NCI-H460 (cell line): Measurements from ENCODE around the gene NAA35. TPM values are rescaled to one million over a fixed set of nuclear protein-coding genes. Genes with fewer than 3 reads are reported as not detected.
A peak's percentile ranks its signal among the peaks of the same experiment; 100 is the strongest.
"Not testable (repeated sequence)": the region's sequence is repeated elsewhere in the genome, so short reads cannot be mapped to it uniquely, and the experiment has no call there.

ENCODE experiments used
- DNase-seq: peaks from one replicate; pipeline ENCODE4 v3.0.0-alpha.2; 2016; ENCODE audit warnings: low read depth; ENCODE audit errors: extremely low read depth
- total RNA-seq: library from RNA; depleted of rRNA; stranded (reverse); fragments of >200 nt; shearing (Covaris generic); gene quantifications from 2 replicates; pipeline ENCODE4 v1.2.3, GENCODE V29; 2014

The NAA35 gene
- total RNA-seq, 1 experiment from 2014 or later, result 32.8 TPM

DNA sequence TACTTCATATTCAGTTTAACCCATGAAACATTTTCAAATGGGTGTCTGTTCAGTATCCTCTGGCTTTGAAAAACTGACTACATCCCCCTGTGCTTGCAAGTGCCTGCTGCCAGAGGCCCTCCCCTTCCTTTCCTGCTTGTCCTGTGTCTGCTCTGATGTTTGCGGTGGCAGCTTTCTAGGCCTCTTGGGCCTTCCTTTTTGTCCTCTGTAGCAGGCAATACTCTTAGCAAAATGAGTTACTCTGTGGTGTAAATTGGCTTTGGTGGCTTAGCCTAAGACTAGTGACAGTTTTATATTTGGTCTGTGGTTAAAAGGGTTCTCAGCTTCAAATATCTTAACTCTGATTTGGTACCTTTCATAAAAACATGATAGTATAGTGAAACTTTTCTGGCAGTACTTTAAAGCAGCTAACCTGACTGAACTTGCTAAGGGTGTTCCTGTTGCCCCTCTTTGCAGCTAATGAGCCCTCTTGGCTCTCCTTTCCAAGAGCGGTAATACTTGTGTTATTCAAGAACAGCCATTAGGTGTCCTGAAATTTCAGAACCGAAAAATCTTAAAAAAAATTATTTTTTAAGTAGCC lies 81.8 kb downstream of the NAA35 start:
- DNase-seq, result no peak

DNA sequence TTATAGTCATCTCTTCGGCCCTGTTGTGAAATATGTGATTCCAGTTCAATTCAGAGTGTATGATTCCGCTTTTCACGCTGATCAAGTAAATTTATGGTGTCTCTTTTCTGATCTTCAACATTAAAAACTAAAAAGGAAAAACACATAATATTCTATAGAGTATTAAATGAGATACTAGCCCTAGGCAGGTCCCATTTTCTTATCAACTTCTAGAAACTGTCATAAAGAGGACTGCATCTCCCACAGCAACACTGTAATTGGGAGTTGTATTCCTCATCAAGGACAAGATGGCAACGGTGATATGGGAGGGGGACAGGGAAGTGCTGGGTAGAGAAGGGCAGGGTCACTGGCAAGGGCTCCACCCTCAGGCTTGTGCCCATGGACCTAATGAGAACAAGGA lies 86.8 kb downstream of the NAA35 start:
- no peak for DNase-seq

- peak; percentile 36 for DNase-seq
Observed at GRCh38 chr9:86034863-86035734, 94.2 kb downstream of the NAA35 start.

- no peak for DNase-seq
Observed at GRCh38 chr9:86035827-86036440, 95.0 kb downstream of the NAA35 start.

DNA sequence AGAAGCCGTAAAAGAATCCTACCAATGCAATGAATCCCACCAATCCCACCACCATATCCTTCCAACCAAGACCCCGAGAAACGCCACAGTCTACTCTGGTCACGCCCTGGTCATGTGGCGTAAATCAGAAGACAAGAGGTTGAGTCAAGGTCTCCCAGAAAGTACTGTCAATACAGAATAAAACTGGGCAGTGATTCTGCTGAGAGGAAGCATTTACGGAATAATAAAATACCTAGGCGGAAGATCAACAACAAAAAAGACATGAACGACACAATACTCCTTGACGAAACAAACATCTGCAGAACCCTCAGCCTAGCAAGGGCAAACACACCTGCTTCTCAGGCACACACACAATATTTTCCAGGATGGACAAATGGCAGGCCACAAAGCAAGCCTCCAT lies 95.6 kb downstream of the NAA35 start:
- DNase-seq, result no peak

GRCh38 chr9:86039991-86040860 lies 99.3 kb downstream of the NAA35 start:
- DNase-seq, result no peak

DNA sequence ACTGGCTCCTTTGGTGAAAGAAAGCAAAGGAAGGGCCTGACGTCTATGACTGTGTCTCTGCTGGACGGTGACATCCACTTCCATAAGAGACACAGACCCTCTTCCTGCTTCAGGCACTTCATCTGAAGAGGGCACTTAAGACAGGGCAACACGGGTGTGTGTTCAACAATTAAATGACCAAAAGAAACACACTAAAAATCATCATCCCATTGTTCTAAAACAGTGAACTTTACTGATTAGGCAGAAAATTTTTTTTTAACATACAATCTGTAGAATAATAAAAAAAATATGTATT lies 99.9 kb downstream of the NAA35 start:
- no peak for DNase-seq

- DNase-seq, result no peak
Observed at GRCh38 chr9:86041311-86041741, 100.4 kb downstream of the NAA35 start.

DNA sequence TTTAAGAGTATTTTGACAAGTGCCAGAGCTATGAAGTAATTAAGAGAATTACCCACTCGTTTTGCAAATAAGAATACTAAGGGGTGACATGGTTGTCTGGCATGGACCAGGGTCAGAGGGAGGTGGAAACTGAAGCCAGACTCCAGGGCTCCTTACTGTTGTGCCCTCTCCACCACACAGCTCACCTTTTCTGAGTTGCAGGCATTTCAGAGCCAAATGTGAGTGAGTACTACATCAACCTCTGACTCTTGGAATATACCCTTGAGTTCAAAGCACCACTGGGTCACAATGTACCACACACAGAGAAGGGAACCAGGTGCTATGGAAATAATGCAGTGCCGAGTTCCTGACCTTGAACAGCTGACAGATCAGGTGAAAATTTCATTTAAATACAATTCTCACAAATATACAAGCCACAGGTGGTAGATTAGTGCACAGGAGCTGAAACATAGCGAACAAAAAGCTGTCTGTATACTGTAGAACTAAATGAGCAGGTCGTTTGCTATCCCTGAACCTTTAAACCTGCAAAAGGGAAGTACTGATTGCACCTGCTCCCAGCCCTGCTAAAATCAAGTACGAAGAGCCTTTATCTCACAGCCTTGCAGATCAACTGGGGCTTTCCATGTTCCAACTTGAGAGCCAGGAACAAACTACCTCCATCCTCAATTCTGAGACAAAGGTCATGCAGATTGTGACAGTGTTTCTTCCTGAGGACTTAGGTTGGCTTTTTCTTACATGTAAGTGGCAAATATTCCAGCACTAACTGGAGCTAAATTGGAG lies 101.4 kb downstream of the NAA35 start:
- no peak for DNase-seq

GRCh38 chr9:86043586-86043985 lies 102.6 kb downstream of the NAA35 start:
- DNase-seq, result no peak

- peak; percentile 6 for DNase-seq
Observed at GRCh38 chr9:86043999-86044398, 103.1 kb downstream of the NAA35 start.

- no peak for DNase-seq
Observed at GRCh38 chr9:86045654-86046053, 104.7 kb downstream of the NAA35 start.

DNA sequence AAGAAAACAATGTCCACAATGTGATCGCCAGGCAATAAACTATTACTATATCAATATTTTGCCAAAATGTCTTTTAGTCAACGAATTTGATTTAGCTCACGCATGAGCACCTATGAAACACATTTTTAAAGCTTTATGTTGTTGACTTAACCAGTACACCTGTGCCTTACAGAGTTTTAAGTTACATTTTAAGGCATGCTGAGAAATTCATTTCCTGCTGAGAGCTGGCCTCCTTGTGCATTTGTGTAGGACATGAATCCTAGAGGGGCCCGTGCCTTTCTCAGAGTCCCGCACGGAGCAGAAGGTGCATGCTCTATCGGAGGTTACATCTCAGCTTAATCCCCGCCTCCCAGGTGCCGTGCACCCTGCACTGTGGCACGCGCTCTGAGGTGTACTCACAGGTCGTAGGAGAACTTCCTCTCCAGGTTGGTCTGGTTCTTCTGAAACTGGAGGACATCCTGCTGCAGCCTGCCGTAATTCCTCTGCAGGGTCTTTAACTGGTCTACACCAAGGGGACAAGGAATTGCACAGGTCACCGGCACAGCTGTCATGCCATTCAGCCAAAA lies 105.2 kb downstream of the NAA35 start:
- no peak for DNase-seq

- no peak for DNase-seq
Observed at GRCh38 chr9:86046930-86047341, 106.0 kb downstream of the NAA35 start.

DNA sequence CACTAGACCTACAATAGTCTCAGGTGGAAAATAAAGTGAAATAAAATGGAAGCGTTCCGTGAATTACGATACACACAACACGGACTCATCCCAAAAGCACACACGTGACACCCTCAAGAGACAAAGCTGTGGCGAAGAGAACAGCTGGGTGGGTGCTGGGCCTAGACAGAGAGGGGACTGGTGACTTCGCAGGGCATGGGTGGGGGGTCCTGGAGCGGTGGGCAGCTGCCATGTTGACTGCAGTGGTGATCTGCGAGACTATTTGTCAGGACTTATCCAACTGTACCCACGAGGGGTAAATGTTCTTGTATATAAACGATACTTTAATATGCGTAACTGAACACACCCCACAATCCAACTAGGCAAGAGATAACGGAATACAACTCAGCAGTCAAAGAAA lies 106.4 kb downstream of the NAA35 start:
- DNase-seq, result no peak

DNA sequence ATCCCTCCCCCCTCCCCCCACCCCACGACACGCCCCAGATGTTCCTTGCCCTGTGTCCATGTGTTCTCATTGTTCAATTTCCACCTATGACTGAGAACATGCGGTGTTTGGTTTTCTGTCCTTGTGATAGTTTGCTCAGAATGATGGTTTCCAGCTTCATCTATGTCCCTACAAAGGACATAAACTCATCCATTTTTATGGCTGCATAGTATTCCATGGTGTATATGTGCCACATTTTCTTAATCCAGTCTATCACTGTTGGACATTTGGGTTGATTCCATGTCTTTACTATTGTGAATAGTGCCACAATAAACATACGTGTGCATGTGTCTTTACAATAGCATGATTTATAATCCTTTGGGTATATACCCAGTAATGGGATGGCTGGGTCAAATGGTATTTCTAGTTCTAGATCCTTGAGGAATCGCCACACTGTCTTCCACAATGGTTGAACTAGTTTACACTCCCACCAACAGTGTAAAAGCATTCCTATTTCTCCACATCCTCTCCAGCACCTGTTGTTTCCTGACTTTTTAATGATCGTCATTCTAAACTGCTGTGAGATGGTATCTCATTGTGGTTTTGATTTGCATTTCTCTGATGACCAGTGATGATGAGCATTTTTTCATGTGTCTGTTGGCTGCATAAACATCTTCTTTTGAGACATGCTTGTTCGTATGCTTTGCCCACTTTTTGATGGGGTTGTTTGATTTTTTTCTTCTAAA lies 107.2 kb downstream of the NAA35 start:
- DNase-seq, result not testable (repeated sequence)

GRCh38 chr9:86052556-86053468 lies 111.9 kb downstream of the NAA35 start:
- no peak for DNase-seq

DNA sequence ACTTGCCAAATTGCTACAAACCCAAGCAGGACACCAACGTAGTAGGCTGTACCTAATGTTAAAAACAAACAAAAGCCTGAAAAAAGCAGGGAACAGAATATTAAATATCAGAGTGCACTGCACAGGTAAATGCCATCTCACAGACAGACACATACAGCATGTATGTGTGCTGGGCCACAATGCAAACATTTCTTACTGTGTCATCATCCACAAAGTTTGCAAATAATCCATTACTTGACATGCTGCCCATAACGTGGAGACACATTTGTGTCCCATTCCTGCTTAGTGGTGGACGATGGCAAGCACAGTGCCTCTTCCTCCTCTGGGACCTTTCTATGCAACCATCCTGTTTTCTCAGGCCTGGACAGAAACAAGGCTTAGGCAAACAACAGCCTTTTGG lies 113.7 kb downstream of the NAA35 start:
- DNase-seq, result peak; percentile 9
